Neural cell (in vitro differentiated cells): ENCODE measurements around the gene RAET1L. TPM values are rescaled to one million over a fixed set of nuclear protein-coding genes. Genes with fewer than 3 reads are reported as not detected.

ENCODE experiments used
- H2AFZ ChIP-seq: fragments of 200-600, 300-800 bp; sonication (generic), shearing (Covaris generic); 2 replicates; pipeline ENCODE4 v1.6.0; 2014; ENCODE audit warnings: low read depth, mild to moderate bottlenecking, antibody characterized with exemption, low read length, moderate library complexity
- H3F3A ChIP-seq: fragments of 200-600 bp; shearing (Covaris generic); 2 replicates; pipeline ENCODE4 v1.6.1; 2016; ENCODE audit warnings: mild to moderate bottlenecking, moderate library complexity, mixed read lengths, antibody characterized with exemption, low read length; ENCODE audit not compliant: insufficient read depth, poor library complexity, severe bottlenecking
- H3K27ac ChIP-seq: fragments of 200-600, 300-800 bp; sonication (generic), shearing (Covaris generic); 2 replicates; pipeline ENCODE4 v1.5.1; 2014; ENCODE audit warnings: mild to moderate bottlenecking, low read length, moderate library complexity
- H3K27me3 ChIP-seq: fragments of 300-800, 200-600 bp; sonication (generic), shearing (Covaris generic); 2 replicates; pipeline ENCODE4 v1.6.0; 2014; ENCODE audit warnings: mild to moderate bottlenecking, low read depth, low read length, moderate library complexity; ENCODE audit not compliant: insufficient read depth
- H3K36me3 ChIP-seq: fragments of 300-800, 200-600 bp; sonication (generic), shearing (Covaris generic); 2 replicates; pipeline ENCODE4 v1.5.1; 2014; ENCODE audit warnings: mild to moderate bottlenecking, antibody characterized with exemption, low read length, moderate library complexity; ENCODE audit not compliant: insufficient read depth
- H3K4me2 ChIP-seq: fragments of 300-800, 200-600 bp; sonication (generic), shearing (Covaris generic); 2 replicates; pipeline ENCODE4 v1.6.0; 2014; ENCODE audit warnings: mild to moderate bottlenecking, low read length
- H3K4me3 ChIP-seq: fragments of 300-800, 200-600 bp; sonication (generic), shearing (Covaris generic); 2 replicates; pipeline ENCODE4 v1.5.1; 2014; ENCODE audit warnings: mild to moderate bottlenecking, low read length, moderate library complexity
- H3K79me2 ChIP-seq: fragments of 200-600 bp; shearing (Covaris generic); replicated peaks from 2 replicates; pipeline ENCODE4 v1.6.0; 2014; ENCODE audit warnings: mild to moderate bottlenecking, low read length, moderate library complexity; ENCODE audit not compliant: insufficient read depth
- H3K9ac ChIP-seq: fragments of 300-800, 200-600 bp; sonication (generic), shearing (Covaris generic); 2 replicates; pipeline ENCODE4 v1.6.1; 2016; ENCODE audit warnings: mild to moderate bottlenecking, low read length, mixed read lengths
- H3K9me2 ChIP-seq: fragments of 200-600 bp; shearing (Covaris generic); 2 replicates; pipeline ENCODE4 v1.6.1; 2016; ENCODE audit warnings: mild to moderate bottlenecking, low read length, mixed read lengths; ENCODE audit not compliant: insufficient read depth
- H3K9me3 ChIP-seq: fragments of 200-600, 300-800 bp; sonication (generic), shearing (Covaris generic); 2 replicates; pipeline ENCODE4 v1.6.1; 2016; ENCODE audit warnings: mild to moderate bottlenecking, mixed run types, low read length, moderate library complexity, mixed read lengths
- H4K20me1 ChIP-seq: fragments of 200-600 bp; shearing (Covaris generic); 2 replicates; pipeline ENCODE4 v1.6.1; 2016; ENCODE audit warnings: mild to moderate bottlenecking, mixed run types; ENCODE audit not compliant: insufficient read depth
- CTCF ChIP-seq: fragments of 450-650 bp; IDR thresholded peaks from 2 replicates; pipeline ENCODE4 v1.5.1; 2014; ENCODE audit warnings: antibody characterized with exemption, mild to moderate bottlenecking, moderate library complexity; ENCODE audit not compliant: poor library complexity, severe bottlenecking
- EP300 ChIP-seq: fragments of 450-650 bp; conservative IDR thresholded peaks from 2 replicates; pipeline ENCODE4 v1.6.1; 2014; ENCODE audit warnings: antibody characterized with exemption, mild to moderate bottlenecking, moderate library complexity; ENCODE audit not compliant: poor library complexity, severe bottlenecking
- EZH2 ChIP-seq: fragments of 200-600, 300-800 bp; shearing (Covaris generic), sonication (generic); IDR thresholded peaks from 2 replicates; pipeline ENCODE4 v1.6.1; 2014; ENCODE audit warnings: antibody characterized with exemption, low read length, borderline replicate concordance, mild to moderate bottlenecking; ENCODE audit not compliant: insufficient read depth, poor library complexity, severe bottlenecking
- MXI1 ChIP-seq: fragments of 450-650 bp; conservative IDR thresholded peaks from 2 replicates; pipeline ENCODE4 v1.6.1; 2014; ENCODE audit warnings: antibody characterized with exemption, mild to moderate bottlenecking; ENCODE audit not compliant: poor library complexity, severe bottlenecking
- POLR2AphosphoS5 ChIP-seq: IDR thresholded peaks from 2 replicates; pipeline ENCODE4 v1.6.1; 2012
- RAD21 ChIP-seq: fragments of 450-650 bp; conservative IDR thresholded peaks from 2 replicates; pipeline ENCODE4 v1.6.1; 2014; ENCODE audit warnings: antibody characterized with exemption, mild to moderate bottlenecking, moderate library complexity
- SMC3 ChIP-seq: fragments of 450-650 bp; conservative IDR thresholded peaks from 2 replicates; pipeline ENCODE4 v1.6.1; 2014; ENCODE audit warnings: antibody characterized with exemption, mild to moderate bottlenecking, moderate library complexity; ENCODE audit not compliant: poor library complexity
- TAF1 ChIP-seq: IDR thresholded peaks from 2 replicates; pipeline ENCODE4 v1.6.1; 2012; ENCODE audit warnings: low read depth
- polyA plus RNA-seq: library from polyadenylated mRNA; depleted of rRNA; stranded (reverse); fragments of >200 nt; gene quantifications from 2 replicates; pipeline ENCODE4 v1.2.3, GENCODE V29; 2014
- TF ChIP-seq, protein P1 (sequence below): IDR thresholded peaks from 2 replicates; pipeline ENCODE4 v1.6.1; 2012; ENCODE audit warnings: borderline replicate concordance

Gene RAET1L
- polyA plus RNA-seq, 1 donor from 2014 or later = not detected

- no peaks in the 10 kb centered on the region for H3K36me3 ChIP-seq
- H3K27ac ChIP-seq = no peak overlapping the region
- H3K9me2 ChIP-seq = no peaks in the 10 kb centered on the region
- H3K27me3 ChIP-seq = peaks cover 70% of the 10 kb centered on the region
- no peaks in the 10 kb centered on the region for H3K9me3 ChIP-seq
- H3K4me2 ChIP-seq = no peak overlapping the region
- no peaks in the 10 kb centered on the region for H3K79me2 ChIP-seq
- H3F3A ChIP-seq = no peaks in the 10 kb centered on the region
- no peaks in the 10 kb centered on the region for H4K20me1 ChIP-seq
- no peak overlapping the region for H3K9ac ChIP-seq
- no peak overlapping the region for H2AFZ ChIP-seq
- no peak for TF ChIP-seq EZH2
- no peak for TF ChIP-seq RAD21
- TF ChIP-seq MXI1 = no peak
- TF ChIP-seq CTCF = no peak
- no peak for TF ChIP-seq TAF1
- TF ChIP-seq SMC3 = no peak
- TF ChIP-seq POLR2AphosphoS5 = no peak
- no peak for TF ChIP-seq EP300
- TF ChIP-seq, protein P1, sequence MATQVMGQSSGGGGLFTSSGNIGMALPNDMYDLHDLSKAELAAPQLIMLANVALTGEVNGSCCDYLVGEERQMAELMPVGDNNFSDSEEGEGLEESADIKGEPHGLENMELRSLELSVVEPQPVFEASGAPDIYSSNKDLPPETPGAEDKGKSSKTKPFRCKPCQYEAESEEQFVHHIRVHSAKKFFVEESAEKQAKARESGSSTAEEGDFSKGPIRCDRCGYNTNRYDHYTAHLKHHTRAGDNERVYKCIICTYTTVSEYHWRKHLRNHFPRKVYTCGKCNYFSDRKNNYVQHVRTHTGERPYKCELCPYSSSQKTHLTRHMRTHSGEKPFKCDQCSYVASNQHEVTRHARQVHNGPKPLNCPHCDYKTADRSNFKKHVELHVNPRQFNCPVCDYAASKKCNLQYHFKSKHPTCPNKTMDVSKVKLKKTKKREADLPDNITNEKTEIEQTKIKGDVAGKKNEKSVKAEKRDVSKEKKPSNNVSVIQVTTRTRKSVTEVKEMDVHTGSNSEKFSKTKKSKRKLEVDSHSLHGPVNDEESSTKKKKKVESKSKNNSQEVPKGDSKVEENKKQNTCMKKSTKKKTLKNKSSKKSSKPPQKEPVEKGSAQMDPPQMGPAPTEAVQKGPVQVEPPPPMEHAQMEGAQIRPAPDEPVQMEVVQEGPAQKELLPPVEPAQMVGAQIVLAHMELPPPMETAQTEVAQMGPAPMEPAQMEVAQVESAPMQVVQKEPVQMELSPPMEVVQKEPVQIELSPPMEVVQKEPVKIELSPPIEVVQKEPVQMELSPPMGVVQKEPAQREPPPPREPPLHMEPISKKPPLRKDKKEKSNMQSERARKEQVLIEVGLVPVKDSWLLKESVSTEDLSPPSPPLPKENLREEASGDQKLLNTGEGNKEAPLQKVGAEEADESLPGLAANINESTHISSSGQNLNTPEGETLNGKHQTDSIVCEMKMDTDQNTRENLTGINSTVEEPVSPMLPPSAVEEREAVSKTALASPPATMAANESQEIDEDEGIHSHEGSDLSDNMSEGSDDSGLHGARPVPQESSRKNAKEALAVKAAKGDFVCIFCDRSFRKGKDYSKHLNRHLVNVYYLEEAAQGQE = no peak
- H3K4me3 ChIP-seq = no peak overlapping the region
These were observed 10.7 kb upstream of the RAET1L start for GRCh38 chr6:150036081-150036480.

GRCh38 chr6:150033207-150033771, 8.0 kb upstream of the RAET1L start:
- Histone ChIP-seq H4K20me1 (no peaks in the 10 kb centered on the region), H2AFZ (no peak overlapping the region), H3K9ac (no peak overlapping the region), H3K27me3 (peaks cover 42% of the 10 kb centered on the region), H3F3A (no peaks in the 10 kb centered on the region), H3K4me3 (no peak overlapping the region), H3K9me2 (no peaks in the 10 kb centered on the region), H3K36me3 (no peaks in the 10 kb centered on the region), H3K27ac (no peak overlapping the region), H3K79me2 (no peaks in the 10 kb centered on the region), H3K9me3 (no peaks in the 10 kb centered on the region), H3K4me2 (no peak overlapping the region)
- TF ChIP-seq CTCF (no peak), TAF1 (no peak), POLR2AphosphoS5 (no peak), EZH2 (no peak), SMC3 (no peak), EP300 (no peak), RAD21 (no peak), MXI1 (no peak)
- TF ChIP-seq, protein P1 = no peak
